ENCODE results near the gene RBPMS2. TPM values are rescaled to one million over a fixed set of nuclear protein-coding genes. Genes with fewer than 3 reads are reported as not detected.

RBPMS2 gene
- total RNA-seq, 3 donors from 2014 or later: 3.5 to 133 (median 6.3) TPM

DNA sequence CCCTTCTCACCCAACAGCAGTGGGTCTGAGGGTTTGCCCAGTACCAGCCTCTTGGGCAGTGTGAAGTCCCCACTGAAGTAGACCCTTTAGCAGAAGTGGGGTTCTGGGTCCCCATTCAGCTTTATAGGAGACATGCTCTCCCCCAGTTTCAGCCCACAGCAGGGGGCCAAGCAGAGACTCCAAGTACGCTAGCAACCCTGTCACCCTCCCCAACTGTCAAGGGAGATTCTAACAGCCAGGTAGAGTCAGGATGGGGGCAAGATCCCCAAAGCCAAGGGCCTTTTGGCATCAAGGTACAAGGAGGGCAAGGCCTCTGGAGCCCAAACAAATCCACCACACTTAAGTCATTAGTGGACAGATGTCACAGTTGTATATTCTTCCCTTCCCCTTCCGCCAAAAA lies 1.8 kb downstream of the RBPMS2 start:
- intact Hi-C loops (cut with DNase I, micrococcal nuclease): no loop called here
- Histone ChIP-seq H3K4me3 (no peak overlapping the region), H3K4me1 (ENCODE audit: low read depth) (no peaks in the 10 kb centered on the region), H3K36me3 (ENCODE audit: low read depth) (no peaks in the 10 kb centered on the region), H3K9me3 (no peaks in the 10 kb centered on the region)
- ATAC-seq (no peak), DNase-seq (no peak)
- TF ChIP-seq, protein P1, sequence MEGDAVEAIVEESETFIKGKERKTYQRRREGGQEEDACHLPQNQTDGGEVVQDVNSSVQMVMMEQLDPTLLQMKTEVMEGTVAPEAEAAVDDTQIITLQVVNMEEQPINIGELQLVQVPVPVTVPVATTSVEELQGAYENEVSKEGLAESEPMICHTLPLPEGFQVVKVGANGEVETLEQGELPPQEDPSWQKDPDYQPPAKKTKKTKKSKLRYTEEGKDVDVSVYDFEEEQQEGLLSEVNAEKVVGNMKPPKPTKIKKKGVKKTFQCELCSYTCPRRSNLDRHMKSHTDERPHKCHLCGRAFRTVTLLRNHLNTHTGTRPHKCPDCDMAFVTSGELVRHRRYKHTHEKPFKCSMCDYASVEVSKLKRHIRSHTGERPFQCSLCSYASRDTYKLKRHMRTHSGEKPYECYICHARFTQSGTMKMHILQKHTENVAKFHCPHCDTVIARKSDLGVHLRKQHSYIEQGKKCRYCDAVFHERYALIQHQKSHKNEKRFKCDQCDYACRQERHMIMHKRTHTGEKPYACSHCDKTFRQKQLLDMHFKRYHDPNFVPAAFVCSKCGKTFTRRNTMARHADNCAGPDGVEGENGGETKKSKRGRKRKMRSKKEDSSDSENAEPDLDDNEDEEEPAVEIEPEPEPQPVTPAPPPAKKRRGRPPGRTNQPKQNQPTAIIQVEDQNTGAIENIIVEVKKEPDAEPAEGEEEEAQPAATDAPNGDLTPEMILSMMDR (IDR thresholded peaks at IDR 0.05): no peak

DNA sequence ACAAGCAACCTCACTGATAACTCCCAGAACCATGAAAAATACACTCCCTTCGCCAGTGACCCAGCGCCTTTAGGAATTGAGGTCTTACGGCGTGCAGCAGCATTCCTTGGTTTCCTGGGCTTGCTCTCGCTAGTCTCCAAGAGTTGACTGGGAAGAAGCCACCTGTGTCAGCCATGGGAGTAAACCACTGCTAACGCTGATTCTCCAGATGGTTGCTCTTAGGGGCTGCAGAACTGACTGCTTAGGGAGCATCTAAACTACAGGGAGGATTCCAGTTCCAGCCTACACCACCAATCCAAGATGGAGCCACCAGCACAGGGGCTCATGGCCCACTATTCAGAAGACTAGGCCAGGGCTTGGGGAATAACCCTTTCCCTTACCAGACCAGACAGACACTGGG lies 2.4 kb downstream of the RBPMS2 start:
- DNase-seq (no peak), ATAC-seq (no peak)
- Histone ChIP-seq H3K4me3 (no peak overlapping the region), H3K9me3 (no peaks in the 10 kb centered on the region), H3K36me3 (ENCODE audit: low read depth) (no peaks in the 10 kb centered on the region), H3K4me1 (ENCODE audit: low read depth) (no peaks in the 10 kb centered on the region)
- intact Hi-C loops (cut with DNase I, micrococcal nuclease): no loop called here
- TF ChIP-seq, protein P1 (IDR thresholded peaks at IDR 0.05): no peak

DNA sequence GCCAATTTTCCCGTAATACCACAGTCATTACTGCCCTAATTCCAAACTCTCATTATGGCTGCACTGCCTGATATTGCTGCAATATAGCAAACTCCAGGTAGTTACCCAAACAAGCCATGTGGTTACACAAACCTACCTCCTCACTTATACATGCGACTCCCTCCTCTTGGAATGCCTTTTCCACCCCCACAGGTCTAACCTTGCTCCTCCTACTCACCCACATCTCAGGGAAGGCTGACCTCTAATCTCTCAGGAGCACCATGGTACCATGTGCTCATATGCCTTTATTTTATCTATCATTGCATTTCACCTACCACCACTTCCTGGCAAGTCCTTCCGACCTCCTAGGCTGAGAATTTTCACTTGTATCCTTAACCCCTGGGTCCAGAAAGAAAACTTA lies 2.9 kb downstream of the RBPMS2 start:
- TF ChIP-seq, protein P1 (IDR thresholded peaks at IDR 0.05): no peak
- H3K36me3 ChIP-seq (ENCODE audit: low read depth): no peaks in the 10 kb centered on the region
- intact Hi-C loops (cut with DNase I, micrococcal nuclease): no loop called here

DNA sequence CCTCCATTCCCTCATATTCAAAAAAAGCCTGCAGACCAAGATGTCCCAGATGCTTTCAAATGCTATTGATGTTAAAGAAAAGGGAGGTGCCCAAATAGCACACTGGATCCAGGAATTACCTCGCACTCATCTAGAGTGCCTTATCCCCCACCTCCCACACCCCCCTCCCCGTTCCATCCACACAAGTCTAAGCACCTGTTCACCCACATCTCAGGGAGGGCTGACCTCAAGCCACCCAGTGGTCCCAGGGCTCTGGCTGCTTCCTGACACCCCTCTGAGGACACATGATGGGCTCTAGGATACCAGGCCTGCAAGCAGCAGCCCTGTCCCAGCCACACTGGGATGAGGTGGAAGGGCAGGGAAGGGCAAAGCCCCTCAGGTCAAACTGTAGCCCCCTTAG lies 4.8 kb downstream of the RBPMS2 start:
- no peaks in the 10 kb centered on the region for H3K36me3 ChIP-seq (ENCODE audit: low read depth)
- intact Hi-C loops (cut with DNase I, micrococcal nuclease): no loop called here
- TF ChIP-seq, protein P1 (IDR thresholded peaks at IDR 0.05): no peak
- no peak overlapping the region for H3K4me3 ChIP-seq
- H3K9me3 ChIP-seq: no peaks in the 10 kb centered on the region
- no peak for ATAC-seq
- DNase-seq: no peak
- H3K4me1 ChIP-seq (ENCODE audit: low read depth): no peaks in the 10 kb centered on the region

More for the DNA sequence above, 2.9 kb downstream of the RBPMS2 start:
- no peak for DNase-seq
- H3K9me3 ChIP-seq: no peaks in the 10 kb centered on the region
- ATAC-seq: no peak
- no peaks in the 10 kb centered on the region for H3K4me1 ChIP-seq (ENCODE audit: low read depth)
- no peak overlapping the region for H3K4me3 ChIP-seq

DNA sequence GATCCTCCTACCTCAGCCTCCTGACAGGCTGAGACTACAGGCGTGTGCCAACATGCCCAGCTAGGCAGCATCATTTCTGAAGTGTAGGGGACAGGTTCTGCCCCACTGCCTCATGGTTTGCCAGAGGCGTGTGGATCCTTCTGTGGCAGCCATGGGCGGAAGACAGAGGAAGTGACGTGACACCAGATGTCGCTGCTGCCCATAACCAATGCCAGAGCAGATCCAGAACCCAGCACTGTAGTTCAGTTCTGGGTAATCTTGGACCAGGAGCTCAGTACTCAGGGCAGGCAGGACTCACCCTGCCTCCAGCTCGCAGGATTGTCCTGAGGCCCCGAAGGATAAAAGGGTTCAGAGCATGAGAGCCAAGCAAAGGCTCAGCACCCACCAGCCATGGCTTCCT lies 8.2 kb downstream of the RBPMS2 start:
- H3K4me1 ChIP-seq (ENCODE audit: low read depth): no peaks in the 10 kb centered on the region
- ATAC-seq (no peak), DNase-seq (no peak)
- H3K36me3 ChIP-seq (ENCODE audit: low read depth): no peaks in the 10 kb centered on the region
- intact Hi-C loops (cut with DNase I, micrococcal nuclease): no loop called here
- no peak overlapping the region for H3K4me3 ChIP-seq
- no peaks in the 10 kb centered on the region for H3K9me3 ChIP-seq
- TF ChIP-seq, protein P1 (IDR thresholded peaks at IDR 0.05): no peak

DNA sequence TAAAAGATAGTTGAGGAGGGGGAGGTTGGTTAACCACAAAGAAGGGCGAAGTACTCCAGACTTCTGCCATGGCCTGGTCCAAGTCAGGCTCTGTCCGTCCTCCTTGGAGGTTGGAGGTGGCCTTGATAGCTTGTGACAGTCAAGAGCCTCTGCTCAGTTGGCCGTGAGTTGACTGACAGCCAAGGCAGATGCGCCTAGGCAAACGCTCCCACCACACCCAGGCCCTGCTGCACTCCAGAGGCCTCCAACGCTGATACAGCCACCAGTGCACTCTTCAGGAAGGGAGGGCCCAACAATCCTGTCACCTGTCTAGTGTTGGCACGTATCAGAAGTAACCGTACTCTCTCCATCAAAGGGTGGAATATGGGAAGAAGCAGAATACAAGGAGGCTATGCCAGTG lies 9.3 kb downstream of the RBPMS2 start:
- TF ChIP-seq, protein P1 (IDR thresholded peaks at IDR 0.05): no peak
- no peaks in the 10 kb centered on the region for H3K9me3 ChIP-seq
- no peaks in the 10 kb centered on the region for H3K4me1 ChIP-seq (ENCODE audit: low read depth)
- H3K4me3 ChIP-seq: no peak overlapping the region
- no peaks in the 10 kb centered on the region for H3K36me3 ChIP-seq (ENCODE audit: low read depth)
- DNase-seq: no peak
- ATAC-seq: no peak
- intact Hi-C loops (cut with DNase I, micrococcal nuclease): no loop called here
